HEK293 (cell line): ENCODE results near the gene PLXND1.

ENCODE experiments used
- CTCF ChIA-PET: fragments of 350-600 bp; formaldehyde crosslinking; extraction: SDS; loops from one replicate; lab custom pipeline; 2021; ENCODE audit warnings: antibody characterized with exemption; lab: Yijun Ruan, JAX
- POLR2A ChIA-PET: fragments of 300-600 bp; formaldehyde crosslinking; extraction: SDS; loops from one replicate; lab custom pipeline; 2020; ENCODE audit warnings: antibody characterized with exemption, inconsistent platforms; lab: Yijun Ruan, JAX
- H3K27ac ChIP-seq: fragments of 200-500 bp; sonication (Bioruptor generic); 2 replicates; pipeline ENCODE4 v1.5.1; 2014; ENCODE audit warnings: low read depth, low read length, control low read depth, inconsistent platforms; ENCODE audit errors: extremely low read depth
- H3K36me3 ChIP-seq, 2 experiments: fragments of 200-500 bp in 1 of 2; sonication (Bioruptor generic) in 1 of 2; 1 replicate in 1 of 2; 2 replicates in 1 of 2; pipeline ENCODE4 v1.5.1; 2014 to 2017; ENCODE audit warnings: inconsistent platforms in 2 of 2, low read length in 2 of 2; ENCODE audit not compliant: control insufficient read depth in 2 of 2, insufficient read depth in 1 of 2
- H3K4me1 ChIP-seq: fragments of 200-500 bp; sonication (Bioruptor generic); 2 replicates; pipeline ENCODE4 v1.5.1; 2014; ENCODE audit warnings: mild to moderate bottlenecking, low read length, inconsistent platforms; ENCODE audit not compliant: control insufficient read depth, insufficient read depth
- H3K4me3 ChIP-seq: 2 replicates; pipeline ENCODE4 v1.5.1; 2011; ENCODE audit warnings: low read depth, mild to moderate bottlenecking, control low read depth, low read length, moderate library complexity
- H3K9me3 ChIP-seq: fragments of 200-500 bp; sonication (Bioruptor generic); 2 replicates; pipeline ENCODE4 v1.5.1; 2014; ENCODE audit warnings: low read depth, low read length, inconsistent platforms; ENCODE audit not compliant: control insufficient read depth, insufficient read depth
- BCL11A ChIP-seq: fragments of 450-650 bp; formaldehyde crosslinking; IDR thresholded peaks from 2 replicates; pipeline ENCODE4 v1.5.1; 2016; ENCODE audit warnings: low read depth, missing biosample characterization, missing genetic modification characterization
- BCL11B ChIP-seq: fragments of 450-650 bp; formaldehyde crosslinking; IDR thresholded peaks from 2 replicates; pipeline ENCODE4 v1.5.1; 2016; ENCODE audit warnings: low read depth, missing biosample characterization, missing genetic modification characterization
- GLIS2 ChIP-seq: fragments of 450-650 bp; formaldehyde crosslinking; IDR thresholded peaks from 2 replicates; pipeline ENCODE4 v1.5.1; 2016; ENCODE audit warnings: missing biosample characterization, missing genetic modification characterization
- ZBTB17 ChIP-seq: fragments of 450-650 bp; formaldehyde crosslinking; IDR thresholded peaks from 2 replicates; pipeline ENCODE4 v1.5.1; 2016; ENCODE audit warnings: missing biosample characterization, missing genetic modification characterization
- ZEB2 ChIP-seq: fragments of 450-650 bp; formaldehyde crosslinking; IDR thresholded peaks from 2 replicates; pipeline ENCODE4 v1.5.1; 2016; ENCODE audit warnings: missing biosample characterization, missing genetic modification characterization
- ZFHX2 ChIP-seq: fragments of 450-650 bp; formaldehyde crosslinking; conservative IDR thresholded peaks from 2 replicates; pipeline ENCODE4 v1.5.1; 2016; ENCODE audit warnings: missing biosample characterization, missing genetic modification characterization
- ZIC2 ChIP-seq: fragments of 450-650 bp; formaldehyde crosslinking; IDR thresholded peaks from 2 replicates; pipeline ENCODE4 v1.5.1; 2016; ENCODE audit warnings: missing biosample characterization, missing genetic modification characterization
- ZNF146 ChIP-seq: fragments of 450-650 bp; formaldehyde crosslinking; IDR thresholded peaks from 2 replicates; pipeline ENCODE4 v1.5.1; 2016; ENCODE audit warnings: missing biosample characterization, missing genetic modification characterization
- ZNF239 ChIP-seq: fragments of 450-650 bp; formaldehyde crosslinking; IDR thresholded peaks from 2 replicates; pipeline ENCODE4 v1.5.1; 2016; ENCODE audit warnings: missing biosample characterization, missing genetic modification characterization
- ZNF248 ChIP-seq: fragments of 450-650 bp; formaldehyde crosslinking; IDR thresholded peaks from 2 replicates; pipeline ENCODE4 v1.5.1; 2017; ENCODE audit warnings: missing biosample characterization, missing genetic modification characterization
- ZNF521 ChIP-seq: fragments of 450-650 bp; formaldehyde crosslinking; IDR thresholded peaks from 2 replicates; pipeline ENCODE4 v1.5.1; 2017; ENCODE audit warnings: missing biosample characterization, mild to moderate bottlenecking, missing genetic modification characterization
- ZNF660 ChIP-seq: fragments of 450-650 bp; IDR thresholded peaks from 2 replicates; pipeline ENCODE4 v1.5.1; 2018; ENCODE audit warnings: missing biosample characterization, mild to moderate bottlenecking, missing genetic modification characterization
- ZNF777 ChIP-seq: fragments of 450-650 bp; formaldehyde crosslinking; IDR thresholded peaks from 2 replicates; pipeline ENCODE4 v1.5.1; 2017; ENCODE audit warnings: missing biosample characterization, missing genetic modification characterization, borderline replicate concordance
- TF ChIP-seq, protein P1 (sequence below): fragments of 450-650 bp; formaldehyde crosslinking; IDR thresholded peaks from 2 replicates; pipeline ENCODE4 v1.5.1; 2016; ENCODE audit warnings: missing biosample characterization, missing genetic modification characterization
- TF ChIP-seq, protein P2 (sequence below): sonication (generic); formaldehyde crosslinking; IDR thresholded peaks from 2 replicates; pipeline ENCODE4 v1.8.1; 2022; ENCODE audit warnings: mild to moderate bottlenecking, moderate library complexity, missing genetic modification reagents
- TF ChIP-seq, protein P3 (sequence below): fragments of 450-650 bp; formaldehyde crosslinking; IDR thresholded peaks from 2 replicates; pipeline ENCODE4 v1.5.1; 2016; ENCODE audit warnings: missing biosample characterization, missing genetic modification characterization
- TF ChIP-seq, protein P4 (sequence below): fragments of 450-650 bp; formaldehyde crosslinking; IDR thresholded peaks from 2 replicates; pipeline ENCODE4 v1.5.1; 2016; ENCODE audit warnings: missing biosample characterization, missing genetic modification characterization, low read depth
- TF ChIP-seq, protein P5 (sequence below): fragments of 450-650 bp; formaldehyde crosslinking; IDR thresholded peaks from 2 replicates; pipeline ENCODE4; 2016; ENCODE audit warnings: missing biosample characterization, missing genetic modification characterization
- TF ChIP-seq, protein P6 (sequence below): fragments of 450-650 bp; formaldehyde crosslinking; optimal IDR thresholded peaks from 2 replicates; pipeline ENCODE3; 2016; ENCODE audit warnings: missing biosample characterization, mild to moderate bottlenecking, missing genetic modification characterization
- TF ChIP-seq, protein P7 (sequence below): fragments of 450-650 bp; formaldehyde crosslinking; IDR thresholded peaks from 2 replicates; pipeline ENCODE4 v1.5.1; 2016; ENCODE audit warnings: missing biosample characterization, missing genetic modification characterization

The PLXND1 gene

DNA sequence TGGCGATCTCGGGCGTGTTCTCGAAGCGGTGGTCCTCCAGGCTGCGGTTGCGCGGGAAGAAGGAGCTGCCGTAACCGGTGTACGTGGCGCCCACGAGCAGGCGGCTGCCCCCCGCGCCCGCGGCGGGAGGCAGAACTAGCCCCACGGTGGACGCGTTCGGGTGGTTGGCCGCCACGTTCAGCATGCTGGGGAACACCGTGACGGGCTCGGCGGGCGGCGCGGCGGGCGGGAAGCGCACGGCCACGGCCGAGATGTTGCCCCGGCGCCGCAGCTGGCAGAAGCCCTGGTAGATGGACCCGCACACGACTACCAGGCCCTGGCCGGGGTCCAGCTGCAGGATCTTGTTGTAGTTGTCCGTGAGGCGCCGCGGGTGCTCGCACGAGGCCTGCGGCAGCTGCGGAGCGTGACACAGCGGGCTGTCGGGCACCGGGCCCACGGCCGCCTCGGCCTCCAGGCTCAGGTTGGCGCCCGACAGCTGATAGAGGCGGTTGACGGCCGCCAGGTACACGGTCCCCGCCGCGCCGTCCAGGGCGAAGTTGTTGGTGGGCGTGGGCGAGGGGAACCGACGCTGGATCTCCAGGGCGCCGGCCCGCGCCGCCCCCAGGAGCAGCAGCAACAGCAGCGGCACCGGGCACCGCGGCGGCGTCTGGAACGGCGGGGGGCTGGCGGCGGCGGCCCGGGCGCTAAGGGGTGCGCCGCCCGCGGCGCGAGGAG lies 397 bp downstream of the PLXND1 start (continued):
- TF ChIP-seq, protein P1, sequence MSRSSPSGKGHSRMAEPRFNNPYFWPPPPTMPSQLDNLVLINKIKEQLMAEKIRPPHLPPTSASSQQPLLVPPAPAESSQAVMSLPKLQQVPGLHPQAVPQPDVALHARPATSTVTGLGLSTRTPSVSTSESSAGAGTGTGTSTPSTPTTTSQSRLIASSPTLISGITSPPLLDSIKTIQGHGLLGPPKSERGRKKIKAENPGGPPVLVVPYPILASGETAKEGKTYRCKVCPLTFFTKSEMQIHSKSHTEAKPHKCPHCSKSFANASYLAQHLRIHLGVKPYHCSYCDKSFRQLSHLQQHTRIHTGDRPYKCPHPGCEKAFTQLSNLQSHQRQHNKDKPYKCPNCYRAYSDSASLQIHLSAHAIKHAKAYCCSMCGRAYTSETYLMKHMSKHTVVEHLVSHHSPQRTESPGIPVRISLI (tag by site-specific recombination), result no peak

DNA sequence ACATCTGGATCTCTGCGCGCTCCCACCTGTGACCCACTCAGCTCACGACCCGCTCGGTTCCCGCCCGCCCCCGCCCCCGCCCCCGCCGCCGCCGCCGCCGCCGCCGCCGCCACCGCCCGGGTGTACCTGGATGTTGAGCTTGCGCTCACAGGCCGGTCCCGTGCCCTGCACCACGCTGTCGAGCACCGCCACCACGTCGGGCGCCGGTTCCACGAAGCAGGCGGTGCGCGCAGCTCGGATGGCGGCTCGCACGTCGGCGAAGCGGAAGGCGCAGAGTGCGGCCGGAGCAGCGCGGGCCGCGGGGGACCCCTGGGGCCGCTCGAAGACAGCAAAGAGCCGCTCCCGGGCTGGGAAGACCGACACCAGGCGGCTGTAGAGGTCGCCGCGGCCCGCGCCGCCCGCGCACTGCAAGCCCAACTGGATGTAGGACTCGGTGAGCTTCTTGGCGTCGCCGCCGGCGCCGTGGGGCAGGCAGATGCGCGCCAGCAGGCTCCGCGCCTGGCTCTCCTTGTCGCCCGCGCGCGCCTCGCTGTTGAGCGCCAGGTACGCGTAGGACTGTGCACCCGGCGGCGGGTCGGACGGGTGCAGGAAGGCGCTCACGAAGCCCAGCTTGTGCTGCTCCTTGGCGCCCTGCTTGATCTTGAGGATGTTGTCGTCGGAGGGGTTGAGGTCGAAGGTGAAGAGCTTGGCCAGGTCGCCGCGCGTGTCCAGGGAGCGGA lies 1.1 kb downstream of the PLXND1 start:
- ChIA-PET CTCF (interaction anchor here (0.6 to 1.5 kb wide), 3 partner anchors 22 to 291 kb away, joined by 3 to 5 read pairs (median 5); no protein-coding TSS in a partner anchor), POLR2A (no interaction called here)
- Histone ChIP-seq H3K9me3 (no peaks in the 10 kb centered on the region), H3K4me3 (peak overlapping the region; percentile 43), H3K4me1 (0 out of 2 replicates have a peak, but pooled peaks cover 3% of the 10 kb centered on the region), H3K36me3 (no peaks in the 10 kb centered on the region), H3K27ac (peak overlapping the region; percentile 53; the same call in 1 of the 2 replicates)
- TF ChIP-seq ZNF248 (tag by site-specific recombination) (no peak), BCL11A (tag by site-specific recombination) (no peak), ZNF777 (tag by site-specific recombination) (no peak; the same call in 1 of the 2 replicates), ZIC2 (tag by site-specific recombination) (no peak), BCL11B (tag by site-specific recombination) (0 out of 2 replicates have a peak, but pooled peaks have one; percentile 24), ZFHX2 (tag by site-specific recombination) (peak; percentile 22; the same call in 1 of the 2 replicates), ZNF521 (tag by site-specific recombination) (no peak), ZNF239 (tag by site-specific recombination) (no peak), ZBTB17 (tag by site-specific recombination) (no peak), ZNF146 (tag by site-specific recombination) (no peak), GLIS2 (tag by site-specific recombination) (no peak), ZNF660 (tag by site-specific recombination) (no peak), ZEB2 (tag by site-specific recombination) (0 out of 2 replicates have a peak, but pooled peaks have one; percentile 32)
- TF ChIP-seq, protein P2, sequence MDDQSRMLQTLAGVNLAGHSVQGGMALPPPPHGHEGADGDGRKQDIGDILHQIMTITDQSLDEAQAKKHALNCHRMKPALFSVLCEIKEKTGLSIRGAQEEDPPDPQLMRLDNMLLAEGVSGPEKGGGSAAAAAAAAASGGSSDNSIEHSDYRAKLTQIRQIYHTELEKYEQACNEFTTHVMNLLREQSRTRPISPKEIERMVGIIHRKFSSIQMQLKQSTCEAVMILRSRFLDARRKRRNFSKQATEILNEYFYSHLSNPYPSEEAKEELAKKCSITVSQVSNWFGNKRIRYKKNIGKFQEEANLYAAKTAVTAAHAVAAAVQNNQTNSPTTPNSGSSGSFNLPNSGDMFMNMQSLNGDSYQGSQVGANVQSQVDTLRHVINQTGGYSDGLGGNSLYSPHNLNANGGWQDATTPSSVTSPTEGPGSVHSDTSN (CRISPR knock-in tag), result 0 out of 2 replicates have a peak, but pooled peaks have one; percentile 26
- TF ChIP-seq, protein P3, sequence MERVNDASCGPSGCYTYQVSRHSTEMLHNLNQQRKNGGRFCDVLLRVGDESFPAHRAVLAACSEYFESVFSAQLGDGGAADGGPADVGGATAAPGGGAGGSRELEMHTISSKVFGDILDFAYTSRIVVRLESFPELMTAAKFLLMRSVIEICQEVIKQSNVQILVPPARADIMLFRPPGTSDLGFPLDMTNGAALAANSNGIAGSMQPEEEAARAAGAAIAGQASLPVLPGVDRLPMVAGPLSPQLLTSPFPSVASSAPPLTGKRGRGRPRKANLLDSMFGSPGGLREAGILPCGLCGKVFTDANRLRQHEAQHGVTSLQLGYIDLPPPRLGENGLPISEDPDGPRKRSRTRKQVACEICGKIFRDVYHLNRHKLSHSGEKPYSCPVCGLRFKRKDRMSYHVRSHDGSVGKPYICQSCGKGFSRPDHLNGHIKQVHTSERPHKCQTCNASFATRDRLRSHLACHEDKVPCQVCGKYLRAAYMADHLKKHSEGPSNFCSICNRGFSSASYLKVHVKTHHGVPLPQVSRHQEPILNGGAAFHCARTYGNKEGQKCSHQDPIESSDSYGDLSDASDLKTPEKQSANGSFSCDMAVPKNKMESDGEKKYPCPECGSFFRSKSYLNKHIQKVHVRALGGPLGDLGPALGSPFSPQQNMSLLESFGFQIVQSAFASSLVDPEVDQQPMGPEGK, result peak; percentile 19; the same call in 1 of the 2 replicates
- TF ChIP-seq, protein P4, sequence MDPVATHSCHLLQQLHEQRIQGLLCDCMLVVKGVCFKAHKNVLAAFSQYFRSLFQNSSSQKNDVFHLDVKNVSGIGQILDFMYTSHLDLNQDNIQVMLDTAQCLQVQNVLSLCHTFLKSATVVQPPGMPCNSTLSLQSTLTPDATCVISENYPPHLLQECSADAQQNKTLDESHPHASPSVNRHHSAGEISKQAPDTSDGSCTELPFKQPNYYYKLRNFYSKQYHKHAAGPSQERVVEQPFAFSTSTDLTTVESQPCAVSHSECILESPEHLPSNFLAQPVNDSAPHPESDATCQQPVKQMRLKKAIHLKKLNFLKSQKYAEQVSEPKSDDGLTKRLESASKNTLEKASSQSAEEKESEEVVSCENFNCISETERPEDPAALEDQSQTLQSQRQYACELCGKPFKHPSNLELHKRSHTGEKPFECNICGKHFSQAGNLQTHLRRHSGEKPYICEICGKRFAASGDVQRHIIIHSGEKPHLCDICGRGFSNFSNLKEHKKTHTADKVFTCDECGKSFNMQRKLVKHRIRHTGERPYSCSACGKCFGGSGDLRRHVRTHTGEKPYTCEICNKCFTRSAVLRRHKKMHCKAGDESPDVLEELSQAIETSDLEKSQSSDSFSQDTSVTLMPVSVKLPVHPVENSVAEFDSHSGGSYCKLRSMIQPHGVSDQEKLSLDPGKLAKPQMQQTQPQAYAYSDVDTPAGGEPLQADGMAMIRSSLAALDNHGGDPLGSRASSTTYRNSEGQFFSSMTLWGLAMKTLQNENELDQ (tag by site-specific recombination), result no peak
- TF ChIP-seq, protein P5, sequence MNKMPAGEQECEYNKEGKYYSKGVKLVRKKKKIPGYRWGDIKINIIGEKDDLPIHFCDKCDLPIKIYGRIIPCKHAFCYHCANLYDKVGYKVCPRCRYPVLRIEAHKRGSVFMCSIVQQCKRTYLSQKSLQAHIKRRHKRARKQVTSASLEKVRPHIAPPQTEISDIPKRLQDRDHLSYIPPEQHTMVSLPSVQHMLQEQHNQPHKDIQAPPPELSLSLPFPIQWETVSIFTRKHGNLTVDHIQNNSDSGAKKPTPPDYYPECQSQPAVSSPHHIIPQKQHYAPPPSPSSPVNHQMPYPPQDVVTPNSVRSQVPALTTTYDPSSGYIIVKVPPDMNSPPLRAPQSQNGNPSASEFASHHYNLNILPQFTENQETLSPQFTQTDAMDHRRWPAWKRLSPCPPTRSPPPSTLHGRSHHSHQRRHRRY (tag by site-specific recombination), result no peak
- TF ChIP-seq, protein P1 (tag by site-specific recombination), result no peak
- TF ChIP-seq, protein P6, sequence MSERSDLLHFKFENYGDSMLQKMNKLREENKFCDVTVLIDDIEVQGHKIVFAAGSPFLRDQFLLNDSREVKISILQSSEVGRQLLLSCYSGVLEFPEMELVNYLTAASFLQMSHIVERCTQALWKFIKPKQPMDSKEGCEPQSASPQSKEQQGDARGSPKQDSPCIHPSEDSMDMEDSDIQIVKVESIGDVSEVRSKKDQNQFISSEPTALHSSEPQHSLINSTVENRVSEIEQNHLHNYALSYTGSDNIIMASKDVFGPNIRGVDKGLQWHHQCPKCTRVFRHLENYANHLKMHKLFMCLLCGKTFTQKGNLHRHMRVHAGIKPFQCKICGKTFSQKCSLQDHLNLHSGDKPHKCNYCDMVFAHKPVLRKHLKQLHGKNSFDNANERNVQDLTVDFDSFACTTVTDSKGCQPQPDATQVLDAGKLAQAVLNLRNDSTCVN (tag by site-specific recombination), result peak; percentile 86
- TF ChIP-seq, protein P7, sequence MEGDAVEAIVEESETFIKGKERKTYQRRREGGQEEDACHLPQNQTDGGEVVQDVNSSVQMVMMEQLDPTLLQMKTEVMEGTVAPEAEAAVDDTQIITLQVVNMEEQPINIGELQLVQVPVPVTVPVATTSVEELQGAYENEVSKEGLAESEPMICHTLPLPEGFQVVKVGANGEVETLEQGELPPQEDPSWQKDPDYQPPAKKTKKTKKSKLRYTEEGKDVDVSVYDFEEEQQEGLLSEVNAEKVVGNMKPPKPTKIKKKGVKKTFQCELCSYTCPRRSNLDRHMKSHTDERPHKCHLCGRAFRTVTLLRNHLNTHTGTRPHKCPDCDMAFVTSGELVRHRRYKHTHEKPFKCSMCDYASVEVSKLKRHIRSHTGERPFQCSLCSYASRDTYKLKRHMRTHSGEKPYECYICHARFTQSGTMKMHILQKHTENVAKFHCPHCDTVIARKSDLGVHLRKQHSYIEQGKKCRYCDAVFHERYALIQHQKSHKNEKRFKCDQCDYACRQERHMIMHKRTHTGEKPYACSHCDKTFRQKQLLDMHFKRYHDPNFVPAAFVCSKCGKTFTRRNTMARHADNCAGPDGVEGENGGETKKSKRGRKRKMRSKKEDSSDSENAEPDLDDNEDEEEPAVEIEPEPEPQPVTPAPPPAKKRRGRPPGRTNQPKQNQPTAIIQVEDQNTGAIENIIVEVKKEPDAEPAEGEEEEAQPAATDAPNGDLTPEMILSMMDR (tag by site-specific recombination), result 0 out of 2 replicates have a peak, but pooled peaks have one; percentile 22
